Lung microvascular endothelial cell (primary cell): ENCODE measurements around the gene RPS21. TPM values are rescaled to one million over a fixed set of nuclear protein-coding genes. Genes with fewer than 3 reads are reported as not detected.
"Not testable (repeated sequence)": the region's sequence is repeated elsewhere in the genome, so short reads cannot be mapped to it uniquely, and the experiment has no call there.

Experiments
- DNase-seq, 2 donors: peaks; one replicate each; pipeline versions ENCODE4 v3.0.0 to v3.0.0-alpha.2; 2010; ENCODE audit warnings: low read depth in 2 of 2
- total RNA-seq: library from RNA; depleted of rRNA; stranded (reverse); fragments of >200 nt; gene quantifications from 2 replicates; pipeline ENCODE4 v1.2.1, GENCODE V29; 2014

RPS21 gene
- total RNA-seq, 1 donor from 2014 or later: 1,048 TPM

DNA sequence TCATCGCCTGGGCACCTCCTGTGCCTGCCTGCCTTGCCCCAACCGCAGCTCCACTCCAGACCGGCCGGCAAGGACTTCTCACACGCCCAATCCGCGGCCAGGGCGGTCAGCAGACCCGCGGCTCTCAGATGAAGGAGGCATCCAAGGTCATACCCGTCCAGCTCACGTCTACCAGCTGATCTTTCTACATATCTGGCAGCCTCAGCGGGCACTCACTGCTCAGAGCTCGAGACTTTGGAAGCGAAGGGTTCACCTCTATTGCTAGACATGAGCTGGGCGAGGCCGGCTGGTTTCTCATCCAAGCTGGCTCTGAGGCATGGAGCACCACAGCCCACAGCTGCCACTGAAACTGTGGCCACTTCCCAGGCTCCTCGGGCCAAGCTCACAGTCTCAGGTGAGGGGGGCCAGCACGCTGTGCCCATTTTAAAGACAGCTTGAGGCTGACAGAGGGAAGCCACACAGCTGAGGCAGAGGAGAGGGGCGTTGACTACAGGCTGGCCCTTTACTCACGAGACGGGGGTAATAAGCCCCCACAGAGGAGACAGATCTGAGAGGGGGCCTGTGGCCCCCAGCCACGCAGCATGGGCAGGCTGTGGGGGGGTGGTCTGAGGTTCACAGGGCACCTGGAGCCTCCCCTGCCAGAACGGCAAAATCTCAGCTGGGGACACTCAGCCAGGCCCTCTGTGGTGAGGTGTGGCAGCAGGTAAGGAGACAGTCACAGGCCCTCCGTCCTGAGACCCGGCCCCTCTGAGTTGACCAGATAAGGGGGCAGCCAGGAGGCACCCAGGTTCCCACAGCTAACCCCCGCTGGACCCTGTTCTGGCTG lies 21.8 kb upstream of the RPS21 start:
- peak in 1 of 2 donors; percentile 59 for DNase-seq

DNA sequence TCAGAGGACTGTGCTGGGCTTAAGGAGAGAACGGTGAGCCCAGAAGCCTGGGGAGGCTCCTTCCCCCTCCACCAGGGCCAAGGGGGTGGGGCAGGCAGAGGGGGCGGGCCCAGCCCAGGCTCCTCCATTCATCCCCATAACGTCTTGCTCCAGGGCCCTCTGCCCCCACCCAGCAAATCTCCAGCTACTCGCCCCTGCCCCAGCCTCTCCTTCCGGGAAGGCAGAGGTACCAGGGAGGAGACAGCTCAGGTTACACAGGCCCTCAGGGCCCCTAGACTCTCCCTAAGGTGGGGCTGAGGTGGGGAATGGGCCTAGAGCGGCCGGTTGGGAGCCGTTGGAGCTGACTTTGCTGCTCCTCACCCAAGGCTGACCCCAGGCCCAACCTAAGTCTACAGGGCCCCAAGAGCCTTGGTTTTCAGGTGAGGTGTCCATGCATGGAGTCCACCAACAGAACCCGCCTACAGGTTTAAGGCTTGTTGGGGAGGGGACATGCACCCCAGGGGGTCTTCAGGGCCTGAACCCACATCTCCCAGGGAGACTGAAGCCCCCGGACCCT lies 21.0 kb upstream of the RPS21 start:
- DNase-seq: peak in 1 of 2 donors; percentile 39

DNA sequence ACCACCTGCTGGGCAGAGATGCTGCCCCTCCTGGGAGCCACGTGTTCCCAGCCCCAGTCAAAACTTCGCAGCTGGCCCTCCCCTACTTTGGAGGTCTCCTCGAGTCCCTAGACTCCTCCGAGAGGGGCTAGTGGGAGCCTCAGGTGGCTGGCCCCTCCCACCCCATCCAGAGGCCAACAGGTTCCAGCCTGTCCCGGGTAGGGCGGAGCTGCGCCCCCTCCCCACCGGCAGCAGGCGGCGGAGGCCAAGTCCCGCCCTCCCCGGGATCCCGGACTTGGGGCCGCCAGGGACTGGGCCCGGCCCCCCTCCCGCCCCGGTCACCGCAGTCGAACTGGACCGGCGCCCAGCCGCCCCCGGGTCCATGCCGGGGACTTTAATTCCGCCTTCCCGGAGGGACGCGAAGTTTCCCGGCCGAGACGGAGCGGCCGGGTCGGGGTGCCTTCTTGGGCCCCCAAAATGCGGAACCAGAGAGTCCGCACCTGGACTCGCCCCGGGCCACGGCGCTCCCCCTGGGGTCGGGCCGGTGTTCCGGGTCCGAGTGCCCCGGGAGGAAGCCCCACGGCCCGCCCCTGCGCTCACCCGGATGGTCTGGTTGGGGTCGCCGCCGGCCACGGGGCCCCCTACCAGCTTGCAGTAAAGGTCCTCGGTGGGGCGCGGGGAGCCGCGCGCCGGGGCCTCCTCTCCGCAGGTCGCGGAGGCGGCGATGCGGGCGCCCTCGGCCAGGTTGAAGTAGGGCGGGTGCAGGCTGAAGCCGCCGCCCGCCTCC lies 20.4 kb upstream of the RPS21 start:
- DNase-seq: no peak

DNA sequence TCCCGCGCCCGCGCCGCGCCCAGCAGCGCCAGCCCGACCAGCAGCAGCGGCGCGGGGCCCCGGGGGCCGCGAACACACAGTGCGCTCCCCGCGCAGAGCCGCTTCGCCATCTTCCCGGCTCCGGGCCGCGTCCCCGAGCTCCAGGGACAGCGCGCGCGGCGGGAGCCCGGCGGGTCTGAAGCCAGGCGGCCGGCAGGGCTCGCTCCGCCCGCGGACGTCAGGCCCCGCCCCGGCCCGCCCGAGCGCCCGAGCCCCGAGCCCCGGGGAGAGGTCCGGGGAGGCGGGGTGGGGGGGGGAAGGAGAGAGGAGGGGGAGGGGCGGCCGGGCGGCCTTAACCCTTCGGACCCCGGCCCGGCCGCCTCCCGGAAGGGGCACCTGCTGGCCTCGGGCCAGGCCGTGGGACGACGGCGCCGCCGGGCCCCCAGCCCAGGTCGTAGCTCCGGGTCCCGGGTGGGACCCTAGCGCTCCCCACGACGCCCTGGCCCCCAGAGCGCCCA lies 19.7 kb upstream of the RPS21 start, which contains the start of gene LAMA5:
LAMA5 (minus strand) TSS at position 177 of the 497 bp plus-strand sequence; CDS start at position 110, 67 bp downstream.
- DNase-seq: peak; percentile 39 to 58

DNA sequence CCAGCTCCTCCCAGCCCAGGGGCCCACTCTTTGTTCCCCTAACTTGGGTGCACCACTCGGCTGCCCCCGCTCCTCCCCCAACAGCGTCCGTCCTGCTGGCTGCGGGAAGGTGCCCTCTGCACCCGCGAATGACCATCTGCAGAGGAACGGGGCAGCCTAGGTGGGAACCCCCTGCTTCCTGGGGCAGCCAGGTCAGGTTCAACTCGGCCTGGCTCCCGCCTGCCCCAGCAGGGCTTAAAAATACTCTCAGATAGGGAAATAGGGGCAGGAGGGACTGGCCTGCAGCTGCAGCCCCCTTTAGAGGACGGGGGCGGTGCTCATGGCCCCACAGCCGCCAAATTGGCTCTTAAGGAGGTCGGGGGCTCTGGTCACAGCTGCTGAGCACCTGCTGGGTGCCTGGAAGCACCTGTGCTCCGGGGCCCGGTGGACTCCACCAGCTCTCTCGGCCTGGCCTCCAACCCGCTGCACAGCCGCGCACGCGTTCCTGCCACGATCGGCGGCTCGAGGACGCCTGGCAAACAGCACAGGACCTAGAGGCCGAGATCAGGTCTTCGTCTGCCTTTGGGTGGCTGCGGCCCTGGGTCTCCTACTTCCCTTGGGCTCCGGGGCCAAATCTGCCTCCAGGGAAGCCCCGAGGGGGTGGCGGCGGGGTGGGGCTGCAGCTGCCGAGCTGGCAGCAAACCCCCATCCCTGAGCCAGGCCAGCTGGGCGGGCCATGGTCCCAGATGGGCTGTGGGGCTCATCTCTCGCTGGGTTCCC lies 19.1 kb upstream of the RPS21 start:
- DNase-seq: no peak

DNA sequence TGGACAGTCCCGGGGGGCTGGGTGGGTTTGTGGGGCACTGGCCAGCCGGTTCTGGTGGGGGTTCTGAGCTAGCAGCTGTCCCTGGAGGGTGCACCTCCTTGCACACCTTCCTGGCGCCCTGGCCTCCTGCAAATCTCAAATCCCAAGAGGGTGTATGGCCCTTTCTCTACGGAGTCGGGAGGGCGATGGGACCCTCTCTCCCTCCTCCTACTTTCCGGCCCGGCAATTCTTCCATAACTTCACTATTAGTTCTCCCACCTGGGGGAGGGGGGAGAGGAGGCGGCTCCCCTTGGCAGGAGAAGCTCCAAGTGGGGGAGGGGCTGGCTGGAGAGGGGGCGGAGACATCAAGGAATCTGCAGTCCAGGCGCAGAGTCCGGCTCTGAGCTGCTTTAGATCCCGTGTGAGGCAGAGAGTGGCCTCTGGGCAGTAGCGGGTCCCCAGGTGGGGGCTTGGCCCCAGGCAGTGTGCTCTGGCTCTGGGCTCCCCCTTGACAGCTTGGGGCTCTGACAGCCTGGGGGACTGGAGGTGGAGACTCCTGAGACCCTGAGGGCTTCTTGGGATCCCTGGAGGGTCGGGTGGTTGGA lies 18.4 kb upstream of the RPS21 start:
- DNase-seq: no peak

DNA sequence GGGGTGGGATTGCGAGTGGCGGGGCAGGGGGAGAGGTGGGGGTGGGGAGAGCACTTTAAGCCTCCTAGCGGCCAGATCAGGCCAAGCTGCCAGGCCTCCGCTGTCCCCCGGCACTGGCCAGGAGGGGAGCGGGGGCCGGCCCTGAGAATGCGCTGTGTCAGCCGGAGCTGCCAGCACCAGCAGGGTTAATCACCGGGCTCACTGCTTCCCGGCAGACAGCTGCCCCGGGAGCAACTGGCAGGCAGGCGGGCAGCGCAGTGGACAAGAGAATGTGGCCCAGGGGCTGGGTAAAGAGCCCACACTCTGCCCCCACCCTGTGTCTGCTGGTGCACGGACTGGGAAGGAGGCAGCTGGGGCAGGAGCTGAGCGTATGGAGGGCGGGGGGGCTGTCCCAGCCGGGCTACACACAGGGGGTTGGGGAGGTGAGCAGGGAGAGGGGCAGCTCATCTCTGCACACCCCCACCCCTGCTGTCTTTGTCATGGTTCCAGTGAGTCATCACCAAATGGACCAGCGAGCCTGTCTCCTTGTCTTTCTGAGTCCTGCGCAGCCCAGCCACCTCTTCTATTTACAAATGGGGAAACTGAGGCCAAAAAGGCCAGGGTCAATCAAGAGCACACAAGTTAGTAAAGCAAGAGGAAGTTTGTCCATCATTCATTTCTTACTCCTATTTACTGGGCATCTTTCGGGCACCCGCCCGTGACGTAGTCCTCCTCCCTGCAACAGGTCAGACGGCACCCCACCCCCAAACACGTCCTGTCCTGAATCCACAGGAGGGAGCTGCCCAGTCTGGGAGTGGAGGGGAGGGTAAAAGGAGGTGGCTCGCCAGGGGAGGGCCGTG lies 17.7 kb upstream of the RPS21 start:
- DNase-seq: peak; percentile 49 to 54

DNA sequence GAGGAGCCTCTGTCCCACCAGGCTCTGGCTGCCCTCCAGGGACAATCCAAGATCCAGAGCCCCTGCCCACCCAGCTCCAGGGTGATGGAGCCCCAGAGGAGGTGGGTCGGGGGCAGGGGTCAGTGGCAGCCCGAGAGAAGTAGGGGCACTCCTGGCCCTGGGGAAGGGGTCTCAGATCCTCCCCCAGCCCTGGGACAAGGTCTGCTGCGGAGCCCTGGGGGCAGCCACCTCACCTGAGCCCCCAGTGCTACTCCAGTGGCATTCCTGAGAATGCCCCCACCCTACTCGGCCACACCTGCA lies 17.1 kb upstream of the RPS21 start:
- no peak for DNase-seq

DNA sequence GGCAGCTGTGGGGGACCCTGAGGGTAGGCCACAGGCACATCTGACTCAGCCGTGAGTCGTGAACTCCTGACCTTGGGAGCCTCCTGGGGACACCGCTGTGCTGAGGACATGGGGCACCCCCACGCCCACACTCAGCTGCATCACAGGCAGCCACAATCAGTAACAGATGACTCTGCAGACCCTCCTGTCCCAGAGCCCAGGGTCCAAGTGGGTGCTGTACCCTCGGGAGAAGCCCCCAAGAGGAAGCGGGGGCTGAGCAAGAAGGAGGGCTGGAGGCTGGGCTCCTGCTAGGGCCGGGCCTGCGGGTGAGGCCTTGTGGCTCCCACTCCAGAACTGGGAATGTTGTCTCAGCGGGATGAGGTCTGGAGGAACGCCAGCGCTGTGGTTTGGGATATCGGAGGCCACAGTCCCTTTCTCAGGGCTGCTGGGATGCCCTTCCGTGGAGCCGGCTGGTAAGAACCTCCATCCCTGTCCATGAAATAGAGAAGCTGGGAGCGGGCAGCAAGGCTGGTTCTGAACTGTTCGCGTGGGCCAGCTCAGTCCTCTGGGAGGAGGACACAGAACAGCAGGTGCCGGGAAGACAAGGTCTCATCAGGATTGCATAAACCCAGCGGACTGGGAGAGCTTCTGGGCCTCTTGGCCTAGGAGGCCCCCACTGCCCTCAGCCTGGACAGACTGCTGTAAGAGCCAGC lies 16.6 kb upstream of the RPS21 start:
- no peak for DNase-seq

DNA sequence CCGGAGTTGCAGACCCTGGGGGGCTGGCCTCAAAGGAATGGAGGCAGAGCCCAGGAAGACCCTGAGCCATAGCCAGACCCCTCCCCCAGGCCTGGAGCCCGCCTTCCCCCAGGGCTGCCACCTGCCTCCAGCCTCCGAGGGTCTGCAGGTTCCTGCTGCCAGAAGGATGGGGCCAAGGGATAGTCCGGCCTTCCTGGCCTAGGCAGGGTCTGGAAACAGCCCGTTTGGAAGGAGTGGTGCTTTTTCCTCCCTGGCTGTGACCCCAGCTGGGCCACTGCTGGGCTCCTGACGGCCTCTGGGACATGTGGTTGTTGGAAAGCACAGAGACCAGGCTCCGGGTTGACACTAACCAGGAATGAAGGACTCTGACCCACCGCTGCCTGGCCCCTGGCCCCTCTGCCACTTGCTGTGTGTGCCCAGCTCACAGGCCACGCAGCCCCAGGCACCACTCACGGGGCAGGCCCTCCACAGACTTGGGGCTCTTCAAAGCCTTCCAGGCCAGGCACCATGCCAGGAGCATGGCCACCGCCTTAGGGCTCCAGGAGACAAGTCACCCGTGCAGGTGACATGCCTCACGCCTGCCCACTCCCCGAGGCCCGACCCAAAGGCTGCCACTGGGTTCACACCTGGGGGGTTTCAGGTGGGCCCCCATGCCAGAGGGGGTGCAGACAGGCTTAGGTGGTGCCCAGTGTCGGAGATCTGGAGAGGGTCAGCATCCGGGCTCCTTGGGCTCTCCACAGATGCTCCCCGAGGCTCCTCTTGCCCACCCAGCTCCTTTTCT lies 15.9 kb upstream of the RPS21 start:
- no peak for DNase-seq

DNA sequence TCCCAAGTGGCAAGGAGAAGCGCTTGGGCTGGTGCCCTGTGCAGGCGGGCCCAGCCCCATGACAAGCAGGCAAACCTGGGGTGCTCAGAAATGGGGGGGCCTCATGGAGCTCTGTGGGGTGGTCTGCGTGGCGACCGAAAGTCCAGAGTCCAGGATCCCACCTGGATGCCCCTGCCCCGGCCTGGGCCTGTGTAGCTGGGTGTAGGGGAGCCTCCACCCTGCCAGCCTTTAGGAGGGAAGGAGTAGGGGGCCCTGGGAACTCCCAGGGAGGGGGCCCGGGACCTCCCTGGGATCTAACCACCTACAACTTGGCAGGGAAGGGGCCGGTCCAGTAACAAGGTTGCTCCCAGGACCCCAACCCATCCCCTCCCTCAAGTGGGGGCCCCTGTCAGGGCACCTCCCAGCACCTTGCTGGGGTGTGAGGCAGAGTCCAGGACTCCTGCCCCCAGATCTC lies 15.3 kb upstream of the RPS21 start:
- DNase-seq: no peak

DNA sequence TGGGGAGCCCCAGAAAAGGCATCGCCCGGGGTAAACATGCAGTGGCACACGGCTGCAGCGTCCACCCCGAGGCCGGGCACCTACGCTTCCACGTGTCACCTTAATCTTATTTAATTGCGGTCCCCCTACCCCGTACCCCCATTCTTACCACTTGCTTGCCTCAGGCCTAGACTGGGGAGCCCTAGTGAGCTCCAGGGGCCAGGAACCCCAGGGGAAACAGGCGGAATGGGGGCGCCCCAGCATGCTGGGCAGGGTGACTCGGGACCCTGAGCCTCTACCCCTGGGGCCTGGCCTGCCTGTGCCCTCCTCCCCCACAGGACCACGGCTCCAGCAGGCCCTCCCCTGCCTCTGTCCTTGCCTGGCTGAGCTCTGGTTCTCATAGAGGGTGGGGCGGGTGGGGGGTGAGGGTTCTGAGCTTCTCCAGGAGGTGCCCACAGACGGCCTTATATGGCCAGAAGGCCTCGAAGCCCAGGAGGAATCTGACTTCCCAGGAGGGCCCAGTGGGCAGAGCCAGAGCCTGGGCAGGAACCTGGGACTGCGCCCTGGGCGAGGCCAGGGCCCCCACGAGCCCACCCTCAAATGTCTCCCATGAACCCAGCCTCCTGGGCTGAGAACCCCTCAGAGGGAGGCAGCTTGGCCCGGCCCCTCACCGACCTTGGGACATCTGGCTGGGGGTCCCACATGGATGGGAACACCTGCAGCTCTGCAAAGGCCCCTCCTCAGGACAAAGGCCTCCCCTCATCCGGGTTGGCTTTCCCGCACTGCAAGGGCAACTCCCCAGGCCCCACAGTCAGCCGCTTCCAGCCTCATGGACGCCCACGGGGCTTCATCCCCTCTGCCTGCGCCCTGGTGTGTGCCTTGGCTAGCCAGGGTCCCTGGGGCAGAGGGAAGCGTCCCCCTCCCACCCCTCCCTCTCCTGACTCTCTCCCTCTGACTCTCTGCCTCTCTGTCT lies 14.6 kb upstream of the RPS21 start:
- DNase-seq: no peak

DNA sequence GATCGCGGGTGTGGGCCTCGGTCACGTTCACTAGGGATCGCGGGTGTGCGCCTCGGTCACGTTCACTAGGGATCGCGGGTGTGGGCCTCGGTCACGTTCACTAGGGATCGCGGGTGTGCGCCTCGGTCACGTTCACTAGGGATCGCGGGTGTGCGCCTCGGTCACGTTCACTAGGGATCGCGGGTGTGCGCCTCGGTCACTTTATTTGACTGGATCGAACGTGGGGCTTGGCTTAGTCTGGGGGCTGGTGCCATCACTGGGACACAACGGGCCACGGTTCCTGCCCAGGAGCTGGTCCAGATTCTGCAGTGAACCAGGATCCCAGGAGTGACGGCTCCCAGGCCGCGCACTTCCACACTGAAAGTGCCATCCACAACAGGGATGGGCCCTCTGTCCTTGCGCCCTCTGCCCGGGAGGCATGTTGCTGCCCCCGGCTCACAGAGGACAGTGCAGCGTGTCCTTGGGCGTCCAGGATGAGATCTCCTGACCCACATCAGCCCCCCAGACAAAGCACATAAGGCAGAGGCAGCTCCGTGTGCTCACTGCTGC lies 13.2 kb upstream of the RPS21 start:
- not testable (repeated sequence) for DNase-seq

DNA sequence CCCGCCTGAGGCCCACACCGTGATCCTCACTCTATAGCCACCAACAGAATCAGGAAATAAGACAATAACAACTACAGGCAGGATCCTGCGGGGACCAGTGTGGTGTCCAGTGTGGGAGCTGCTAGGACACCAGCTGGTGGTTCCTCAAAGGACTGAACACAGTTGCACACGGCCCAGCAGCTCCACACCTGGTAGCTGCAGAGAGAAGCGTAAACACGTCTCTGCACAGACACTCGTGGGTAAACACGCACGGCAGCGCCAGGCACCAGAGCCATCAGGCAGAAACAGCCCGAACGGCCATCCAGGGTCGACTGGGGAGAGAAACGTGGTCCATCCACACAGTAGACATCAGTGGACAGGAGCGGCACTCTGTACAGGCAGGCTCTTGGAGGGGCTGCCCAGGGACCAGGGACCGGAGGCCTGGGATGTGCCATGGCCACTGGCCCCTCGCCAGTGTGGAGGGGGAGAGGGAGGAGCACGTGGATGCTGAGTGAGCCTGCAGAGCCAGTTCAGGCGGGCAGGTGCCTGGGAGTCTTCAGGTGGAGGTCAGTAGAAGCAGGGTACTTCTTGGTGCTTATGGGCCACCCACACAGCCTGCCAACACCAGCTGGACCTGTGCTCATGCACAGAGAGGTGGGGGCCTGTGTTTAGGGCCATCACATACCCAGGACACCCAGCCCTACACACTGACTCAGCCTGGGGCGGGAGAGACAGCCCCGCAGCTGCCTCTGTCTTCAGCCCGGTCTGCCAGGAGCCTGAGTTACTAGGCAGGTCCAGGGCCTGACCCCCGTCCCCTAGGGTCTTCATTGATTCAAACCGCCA lies 12.4 kb upstream of the RPS21 start:
- no peak for DNase-seq

DNA sequence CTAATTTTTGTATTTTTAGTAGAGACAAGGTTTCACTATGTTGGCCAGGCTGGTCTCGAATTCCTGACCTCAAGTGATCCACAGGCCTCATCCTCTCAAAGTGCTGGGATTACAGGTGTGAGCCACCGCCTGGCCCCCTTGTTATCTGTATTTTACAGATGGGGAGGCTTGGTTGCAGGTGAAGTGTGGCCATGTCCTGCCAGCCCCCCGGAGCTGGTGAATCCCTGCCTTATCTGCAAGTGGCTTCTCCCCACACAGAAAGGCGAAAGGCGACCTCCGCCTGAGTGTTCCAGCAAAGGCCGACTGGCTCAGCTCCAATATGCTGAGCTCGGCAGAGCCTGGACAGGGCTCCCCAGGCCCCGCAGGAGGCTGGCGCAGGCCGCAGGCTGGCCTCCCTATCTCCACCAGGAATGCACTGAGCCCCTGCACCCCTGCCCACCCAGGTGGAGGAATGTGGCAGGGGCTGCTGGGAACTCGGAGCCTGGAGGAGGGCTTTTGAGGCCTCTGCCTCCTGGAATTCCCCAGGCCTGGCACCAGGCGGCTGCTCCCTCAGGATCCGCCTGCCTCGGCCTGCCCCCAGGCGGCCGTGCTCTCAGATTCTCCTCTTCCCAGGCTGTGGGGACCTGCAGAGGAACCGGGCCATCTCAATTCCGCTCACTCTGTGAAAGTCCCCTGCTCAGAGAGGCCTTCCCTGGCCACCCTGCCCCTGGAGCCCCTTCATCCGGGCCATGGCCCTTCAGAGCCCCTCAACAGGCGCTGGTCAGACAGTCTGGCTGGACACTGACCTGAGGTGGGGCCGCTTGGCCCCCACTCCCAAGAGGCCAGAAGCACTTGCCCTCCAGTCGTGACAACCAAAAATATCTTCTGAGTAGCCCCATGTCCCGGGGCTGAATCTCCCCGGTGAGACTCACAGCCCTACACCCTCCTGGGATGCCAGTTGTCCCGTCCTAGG lies 10.5 kb upstream of the RPS21 start:
- peak in 1 of 2 donors; percentile 69 for DNase-seq
